ENCODE data around the gene SLC27A3.
"Not testable (repeated sequence)": the region's sequence is repeated elsewhere in the genome, so short reads cannot be mapped to it uniquely, and the experiment has no call there.

SLC27A3 gene

DNA sequence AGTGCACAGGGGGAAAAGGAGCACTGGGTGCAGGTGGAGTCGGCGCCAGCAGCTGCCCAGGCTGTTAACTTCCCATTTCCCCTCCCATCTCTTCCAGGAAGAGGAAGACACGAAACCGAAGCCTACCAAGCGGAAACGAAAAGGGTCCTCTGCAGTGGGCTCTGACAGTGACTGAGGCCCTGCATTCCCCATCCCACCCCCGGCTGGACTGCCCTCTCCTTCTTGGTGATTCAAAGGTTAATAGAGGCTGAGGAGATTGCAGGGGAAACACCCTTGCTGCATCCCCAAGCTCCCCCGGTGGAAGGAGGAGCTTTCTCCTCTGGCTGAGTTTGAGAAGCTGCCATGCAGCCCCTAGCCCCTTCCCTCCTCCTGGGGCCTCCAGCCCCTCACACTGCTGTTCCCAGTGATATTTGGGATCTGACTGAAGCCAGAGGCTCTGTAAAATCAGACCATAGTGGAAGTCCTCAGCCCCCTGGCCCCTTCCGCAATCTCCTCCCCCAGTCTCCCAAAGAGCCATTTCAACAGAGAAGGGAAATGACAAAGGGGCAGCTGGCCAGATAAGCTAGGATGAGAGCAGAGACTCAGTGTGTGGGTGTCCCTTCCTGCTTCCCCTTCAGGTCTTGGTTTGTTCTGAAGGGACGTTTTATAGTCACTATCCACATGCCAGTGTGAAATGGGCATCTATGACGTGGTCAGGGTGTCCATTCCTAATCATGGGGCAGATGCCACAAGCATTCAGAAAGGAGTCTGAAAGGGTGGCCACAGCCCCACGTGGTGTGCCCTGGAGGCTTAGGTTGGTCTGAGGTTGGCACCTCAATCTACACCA lies 1.9 kb upstream of the SLC27A3 start:
- Mint-ChIP-seq H3K27me3 (no peaks in the 10 kb centered on the region), H3K27ac (no peak overlapping the region), H3K4me1 (peaks cover 47% of the 10 kb centered on the region), H3K4me3 (no peak overlapping the region), H3K9me3 (no peaks in the 10 kb centered on the region)
- ATAC-seq = no peak
- DNase-seq = no peak

DNA sequence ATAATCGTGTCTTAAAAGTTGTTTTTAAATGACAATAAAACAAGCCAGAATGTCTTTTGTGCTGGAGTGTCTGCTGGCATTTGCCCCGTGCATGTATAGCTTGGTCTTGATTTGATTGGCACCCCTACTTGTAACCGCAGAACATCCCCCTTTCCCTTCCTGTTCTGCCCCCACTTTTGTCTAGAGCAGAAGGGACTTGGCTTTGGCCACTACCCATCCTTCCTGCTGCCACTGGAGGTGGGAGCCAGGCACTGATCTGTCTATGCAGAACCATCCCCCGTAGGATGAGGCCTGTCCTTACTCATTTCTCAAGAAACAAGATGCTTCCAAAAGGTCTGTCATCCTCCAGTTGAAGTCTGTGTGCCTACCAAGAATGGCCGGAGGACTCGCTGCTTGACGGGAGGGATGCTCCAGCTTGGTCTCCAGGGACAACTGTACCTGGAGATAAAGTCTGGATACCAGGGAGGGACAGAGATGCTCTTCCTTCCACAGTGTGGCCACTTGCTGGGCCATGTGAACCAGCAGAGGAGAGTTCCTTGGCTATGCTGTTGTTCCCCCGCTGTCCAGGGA lies 1.1 kb upstream of the SLC27A3 start:
- Mint-ChIP-seq H3K4me3 (no peak overlapping the region), H3K27me3 (no peaks in the 10 kb centered on the region), H3K9me3 (no peaks in the 10 kb centered on the region), H3K27ac (no peak overlapping the region), H3K4me1 (peaks cover 47% of the 10 kb centered on the region)
- ATAC-seq (no peak), DNase-seq (no peak)

DNA sequence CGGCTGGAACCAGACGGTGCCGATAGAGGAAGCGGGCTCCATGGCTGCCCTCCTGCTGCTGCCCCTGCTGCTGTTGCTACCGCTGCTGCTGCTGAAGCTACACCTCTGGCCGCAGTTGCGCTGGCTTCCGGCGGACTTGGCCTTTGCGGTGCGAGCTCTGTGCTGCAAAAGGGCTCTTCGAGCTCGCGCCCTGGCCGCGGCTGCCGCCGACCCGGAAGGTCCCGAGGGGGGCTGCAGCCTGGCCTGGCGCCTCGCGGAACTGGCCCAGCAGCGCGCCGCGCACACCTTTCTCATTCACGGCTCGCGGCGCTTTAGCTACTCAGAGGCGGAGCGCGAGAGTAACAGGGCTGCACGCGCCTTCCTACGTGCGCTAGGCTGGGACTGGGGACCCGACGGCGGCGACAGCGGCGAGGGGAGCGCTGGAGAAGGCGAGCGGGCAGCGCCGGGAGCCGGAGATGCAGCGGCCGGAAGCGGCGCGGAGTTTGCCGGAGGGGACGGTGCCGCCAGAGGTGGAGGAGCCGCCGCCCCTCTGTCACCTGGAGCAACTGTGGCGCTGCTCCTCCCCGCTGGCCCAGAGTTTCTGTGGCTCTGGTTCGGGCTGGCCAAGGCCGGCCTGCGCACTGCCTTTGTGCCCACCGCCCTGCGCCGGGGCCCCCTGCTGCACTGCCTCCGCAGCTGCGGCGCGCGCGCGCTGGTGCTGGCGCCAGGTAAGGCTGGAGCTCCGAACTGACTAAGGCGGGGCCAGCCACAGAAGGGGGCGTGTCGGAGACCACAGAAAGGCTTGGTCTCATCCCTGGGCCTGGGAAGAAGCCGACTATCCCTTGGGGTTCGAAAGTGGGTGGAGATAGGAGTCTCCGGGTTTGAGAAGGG lies 486 bp downstream of the SLC27A3 start:
- ATAC-seq (peak; percentile 79), DNase-seq (peak; percentile 68 to 73)
- peaks cover 47% of the 10 kb centered on the region for H3K4me1 Mint-ChIP-seq
- no peaks in the 10 kb centered on the region for H3K27me3 Mint-ChIP-seq
- peak overlapping the region; percentile 80 to 86 for H3K4me3 Mint-ChIP-seq
- H3K27ac Mint-ChIP-seq = no peak overlapping the region
- no peaks in the 10 kb centered on the region for H3K9me3 Mint-ChIP-seq

DNA sequence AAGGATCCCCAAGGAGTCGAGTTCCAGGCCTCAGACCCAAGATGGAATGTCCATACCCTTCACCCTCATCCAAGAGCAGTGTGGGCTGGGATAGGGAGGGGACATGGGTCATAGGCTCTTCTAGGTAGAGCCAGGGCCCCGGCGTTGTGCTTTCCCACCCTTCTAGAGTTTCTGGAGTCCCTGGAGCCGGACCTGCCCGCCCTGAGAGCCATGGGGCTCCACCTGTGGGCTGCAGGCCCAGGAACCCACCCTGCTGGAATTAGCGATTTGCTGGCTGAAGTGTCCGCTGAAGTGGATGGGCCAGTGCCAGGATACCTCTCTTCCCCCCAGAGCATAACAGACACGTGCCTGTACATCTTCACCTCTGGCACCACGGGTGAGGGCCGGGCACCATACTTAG lies 1.1 kb downstream of the SLC27A3 start:
- Mint-ChIP-seq H3K27ac (peak overlapping the region; percentile 11 to 95), H3K4me1 (peaks cover 47% of the 10 kb centered on the region), H3K27me3 (no peaks in the 10 kb centered on the region), H3K9me3 (no peaks in the 10 kb centered on the region), H3K4me3 (peak overlapping the region; percentile 80 to 86)
- DNase-seq = no peak
- ATAC-seq = no peak

DNA sequence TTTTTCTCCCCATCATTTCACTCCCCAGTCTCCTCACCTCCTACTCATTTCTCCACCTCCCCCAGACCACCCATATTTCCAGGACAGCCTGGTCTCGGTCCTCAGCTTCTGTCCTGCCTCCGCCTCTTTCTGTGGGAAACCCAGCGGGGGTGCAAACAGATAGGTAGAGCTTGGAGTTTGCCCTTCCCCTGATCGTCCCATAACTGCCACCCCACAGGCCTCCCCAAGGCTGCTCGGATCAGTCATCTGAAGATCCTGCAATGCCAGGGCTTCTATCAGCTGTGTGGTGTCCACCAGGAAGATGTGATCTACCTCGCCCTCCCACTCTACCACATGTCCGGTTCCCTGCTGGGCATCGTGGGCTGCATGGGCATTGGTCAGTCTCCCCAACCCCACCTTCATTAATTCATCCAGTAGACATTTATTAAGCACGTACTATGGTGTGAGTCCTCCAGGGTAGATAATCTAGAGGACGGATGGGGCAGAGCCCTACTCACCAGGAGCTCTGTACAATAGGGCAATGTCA lies 1.7 kb downstream of the SLC27A3 start:
- peaks cover 47% of the 10 kb centered on the region for H3K4me1 Mint-ChIP-seq
- H3K27me3 Mint-ChIP-seq = no peaks in the 10 kb centered on the region
- ATAC-seq = no peak
- peak overlapping the region; percentile 11 to 95 for H3K27ac Mint-ChIP-seq
- DNase-seq = no peak
- peak overlapping the region; percentile 36 to 55 for H3K4me3 Mint-ChIP-seq
- H3K9me3 Mint-ChIP-seq = no peaks in the 10 kb centered on the region

DNA sequence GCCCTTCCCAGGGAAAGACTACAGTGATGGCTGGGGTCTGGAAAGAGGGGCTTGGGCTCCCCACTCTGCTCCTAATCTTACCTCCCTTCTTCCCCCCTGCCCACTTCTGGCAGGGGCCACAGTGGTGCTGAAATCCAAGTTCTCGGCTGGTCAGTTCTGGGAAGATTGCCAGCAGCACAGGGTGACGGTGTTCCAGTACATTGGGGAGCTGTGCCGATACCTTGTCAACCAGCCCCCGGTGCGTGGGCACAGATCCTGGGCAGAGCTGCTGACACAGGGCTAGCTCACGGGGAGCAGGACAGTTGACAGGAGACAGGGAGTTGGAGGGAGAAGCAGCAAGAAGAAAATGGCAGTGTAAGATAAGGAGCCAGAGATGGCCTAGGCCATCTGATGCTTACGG lies 2.4 kb downstream of the SLC27A3 start:
- peak overlapping the region in 1 of 2 donors; percentile 69 for H3K27ac Mint-ChIP-seq

DNA sequence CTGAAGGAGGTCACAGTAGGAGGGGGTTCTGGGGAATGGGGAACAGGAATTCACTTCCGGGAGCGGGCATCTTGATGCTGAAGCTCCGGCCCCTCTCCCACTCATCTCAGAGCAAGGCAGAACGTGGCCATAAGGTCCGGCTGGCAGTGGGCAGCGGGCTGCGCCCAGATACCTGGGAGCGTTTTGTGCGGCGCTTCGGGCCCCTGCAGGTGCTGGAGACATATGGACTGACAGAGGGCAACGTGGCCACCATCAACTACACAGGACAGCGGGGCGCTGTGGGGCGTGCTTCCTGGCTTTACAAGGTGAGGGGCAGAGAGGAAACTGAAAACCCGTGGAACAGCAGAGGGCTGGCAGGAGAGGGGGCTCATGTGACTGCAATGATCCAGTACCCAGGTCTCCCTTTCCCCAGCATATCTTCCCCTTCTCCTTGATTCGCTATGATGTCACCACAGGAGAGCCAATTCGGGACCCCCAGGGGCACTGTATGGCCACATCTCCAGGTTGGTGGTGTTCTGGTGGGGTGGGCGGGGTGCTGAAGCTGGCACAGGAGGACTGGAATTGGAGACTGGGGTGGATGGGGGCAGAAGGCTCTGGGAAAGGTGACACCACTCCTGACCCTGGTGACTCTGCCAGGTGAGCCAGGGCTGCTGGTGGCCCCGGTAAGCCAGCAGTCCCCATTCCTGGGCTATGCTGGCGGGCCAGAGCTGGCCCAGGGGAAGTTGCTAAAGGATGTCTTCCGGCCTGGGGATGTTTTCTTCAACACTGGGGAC lies 3.0 kb downstream of the SLC27A3 start:
- H3K27ac Mint-ChIP-seq = peak overlapping the region in 1 of 2 donors; percentile 69
- no peak for DNase-seq
- H3K27me3 Mint-ChIP-seq = no peaks in the 10 kb centered on the region
- peaks cover 50% of the 10 kb centered on the region for H3K4me1 Mint-ChIP-seq
- no peak for ATAC-seq
- H3K4me3 Mint-ChIP-seq = no peak overlapping the region
- no peaks in the 10 kb centered on the region for H3K9me3 Mint-ChIP-seq

More for the DNA sequence above, 2.4 kb downstream of the SLC27A3 start:
- Mint-ChIP-seq H3K4me3 (no peak overlapping the region), H3K4me1 (peaks cover 52% of the 10 kb centered on the region), H3K9me3 (no peaks in the 10 kb centered on the region), H3K27me3 (no peaks in the 10 kb centered on the region)
- DNase-seq = no peak
- no peak for ATAC-seq

DNA sequence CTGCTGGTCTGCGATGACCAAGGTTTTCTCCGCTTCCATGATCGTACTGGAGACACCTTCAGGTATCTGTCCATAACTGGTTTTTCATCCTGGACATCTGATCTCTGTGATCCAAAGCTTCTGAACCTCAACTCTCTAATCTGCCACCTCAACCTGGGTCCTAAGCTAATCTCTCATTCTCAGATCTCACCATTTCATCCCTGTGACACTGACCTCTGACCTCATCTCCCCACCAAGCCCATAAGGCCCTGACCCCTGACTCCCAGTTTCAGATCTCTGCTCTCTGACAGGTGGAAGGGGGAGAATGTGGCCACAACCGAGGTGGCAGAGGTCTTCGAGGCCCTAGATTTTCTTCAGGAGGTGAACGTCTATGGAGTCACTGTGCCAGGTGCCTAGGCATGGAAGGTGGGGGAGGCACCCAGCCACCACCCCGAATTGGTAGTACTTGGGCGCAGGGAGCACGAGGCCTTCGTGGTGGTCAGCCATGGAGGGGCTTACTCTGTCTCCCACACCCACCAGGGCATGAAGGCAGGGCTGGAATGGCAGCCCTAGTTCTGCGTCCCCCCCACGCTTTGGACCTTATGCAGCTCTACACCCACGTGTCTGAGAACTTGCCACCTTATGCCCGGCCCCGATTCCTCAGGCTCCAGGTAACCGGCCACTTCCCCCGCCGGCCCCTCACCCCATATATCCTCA lies 3.8 kb downstream of the SLC27A3 start:
- DNase-seq (no peak), ATAC-seq (no peak)
- Mint-ChIP-seq H3K27me3 (no peaks in the 10 kb centered on the region), H3K4me1 (peaks cover 48% of the 10 kb centered on the region), H3K4me3 (no peak overlapping the region), H3K9me3 (no peaks in the 10 kb centered on the region), H3K27ac (peak overlapping the region in 1 of 2 donors; percentile 39)

DNA sequence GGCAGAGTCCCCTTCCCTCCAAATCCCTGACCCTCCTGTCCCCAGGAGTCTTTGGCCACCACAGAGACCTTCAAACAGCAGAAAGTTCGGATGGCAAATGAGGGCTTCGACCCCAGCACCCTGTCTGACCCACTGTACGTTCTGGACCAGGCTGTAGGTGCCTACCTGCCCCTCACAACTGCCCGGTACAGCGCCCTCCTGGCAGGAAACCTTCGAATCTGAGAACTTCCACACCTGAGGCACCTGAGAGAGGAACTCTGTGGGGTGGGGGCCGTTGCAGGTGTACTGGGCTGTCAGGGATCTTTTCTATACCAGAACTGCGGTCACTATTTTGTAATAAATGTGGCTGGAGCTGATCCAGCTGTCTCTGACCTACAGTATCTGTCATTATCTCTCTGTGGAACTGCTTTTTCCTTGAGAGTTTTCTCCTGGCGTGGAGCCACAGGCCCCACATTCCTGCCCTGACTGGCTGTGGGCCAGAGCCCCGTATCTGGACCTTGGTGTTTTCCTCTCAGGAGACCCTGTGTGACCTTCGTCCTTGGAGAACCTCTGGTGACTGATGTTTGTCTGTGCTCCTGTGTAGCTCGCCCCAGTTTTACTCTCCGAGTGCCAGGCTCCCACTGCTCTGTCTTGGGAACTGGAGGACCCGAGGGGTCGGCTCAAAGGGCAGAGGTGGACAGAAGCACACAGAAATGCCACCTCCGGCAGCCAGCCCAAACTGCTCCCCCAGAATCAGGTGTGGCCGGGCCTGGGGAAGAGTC lies 4.8 kb downstream of the SLC27A3 start:
- H3K27ac Mint-ChIP-seq = peak overlapping the region in 1 of 2 donors; percentile 92
- no peaks in the 10 kb centered on the region for H3K9me3 Mint-ChIP-seq
- H3K4me3 Mint-ChIP-seq = no peak overlapping the region
- H3K27me3 Mint-ChIP-seq = no peaks in the 10 kb centered on the region
- ATAC-seq (no peak), DNase-seq (no peak)
- H3K4me1 Mint-ChIP-seq = peaks cover 41% of the 10 kb centered on the region

DNA sequence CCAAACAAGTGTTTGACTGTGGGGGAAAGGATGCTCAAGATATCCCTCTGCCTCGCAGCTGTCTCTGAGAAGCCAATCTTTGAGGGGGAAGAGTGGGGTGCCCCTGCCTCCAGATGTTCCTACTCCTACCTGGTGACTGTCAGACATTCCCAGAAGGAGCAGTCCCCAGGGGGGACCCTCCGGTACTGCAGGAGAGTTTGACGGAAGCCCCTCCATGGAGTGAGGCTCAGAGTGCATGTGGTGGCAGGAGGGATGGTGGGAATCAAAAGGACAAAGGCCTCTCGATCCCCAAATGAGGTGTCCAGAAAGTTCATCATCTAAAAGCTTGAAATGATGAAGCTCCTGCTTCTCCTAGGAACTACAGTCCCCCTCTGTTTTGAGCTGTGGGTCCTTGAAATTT lies 5.3 kb downstream of the SLC27A3 start:
- Mint-ChIP-seq H3K4me3 (no peak overlapping the region), H3K9me3 (no peaks in the 10 kb centered on the region), H3K27me3 (no peaks in the 10 kb centered on the region), H3K27ac (peak overlapping the region in 1 of 2 donors; percentile 55), H3K4me1 (peaks cover 39% of the 10 kb centered on the region)
- ATAC-seq (no peak), DNase-seq (no peak)

DNA sequence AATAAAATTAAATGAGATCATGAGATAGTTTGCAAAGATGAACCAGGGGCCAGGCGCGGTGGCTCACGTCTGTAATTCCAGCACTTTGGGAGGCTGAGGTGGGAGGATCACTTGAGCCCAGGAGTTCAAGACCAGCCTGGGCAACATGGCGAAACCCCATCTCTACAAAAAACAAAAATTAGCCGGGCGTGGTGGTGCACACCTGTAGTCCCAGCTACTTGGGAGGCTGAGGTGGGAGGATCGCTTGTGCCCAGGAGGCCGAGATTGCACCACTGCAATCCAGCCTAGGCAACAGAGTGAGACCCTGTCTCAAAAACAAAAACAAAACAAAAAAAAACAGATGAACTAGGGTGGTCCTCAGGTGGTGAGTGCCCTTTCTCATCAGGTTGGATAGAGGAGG lies 7.4 kb downstream of the SLC27A3 start:
- Mint-ChIP-seq H3K4me1 (peaks cover 22% of the 10 kb centered on the region), H3K4me3 (peak overlapping the region; percentile 95 to 96), H3K27ac (peak overlapping the region in 1 of 2 donors; percentile 71)
- not testable (repeated sequence) for H3K9me3 Mint-ChIP-seq, H3K27me3 Mint-ChIP-seq, ATAC-seq, DNase-seq

DNA sequence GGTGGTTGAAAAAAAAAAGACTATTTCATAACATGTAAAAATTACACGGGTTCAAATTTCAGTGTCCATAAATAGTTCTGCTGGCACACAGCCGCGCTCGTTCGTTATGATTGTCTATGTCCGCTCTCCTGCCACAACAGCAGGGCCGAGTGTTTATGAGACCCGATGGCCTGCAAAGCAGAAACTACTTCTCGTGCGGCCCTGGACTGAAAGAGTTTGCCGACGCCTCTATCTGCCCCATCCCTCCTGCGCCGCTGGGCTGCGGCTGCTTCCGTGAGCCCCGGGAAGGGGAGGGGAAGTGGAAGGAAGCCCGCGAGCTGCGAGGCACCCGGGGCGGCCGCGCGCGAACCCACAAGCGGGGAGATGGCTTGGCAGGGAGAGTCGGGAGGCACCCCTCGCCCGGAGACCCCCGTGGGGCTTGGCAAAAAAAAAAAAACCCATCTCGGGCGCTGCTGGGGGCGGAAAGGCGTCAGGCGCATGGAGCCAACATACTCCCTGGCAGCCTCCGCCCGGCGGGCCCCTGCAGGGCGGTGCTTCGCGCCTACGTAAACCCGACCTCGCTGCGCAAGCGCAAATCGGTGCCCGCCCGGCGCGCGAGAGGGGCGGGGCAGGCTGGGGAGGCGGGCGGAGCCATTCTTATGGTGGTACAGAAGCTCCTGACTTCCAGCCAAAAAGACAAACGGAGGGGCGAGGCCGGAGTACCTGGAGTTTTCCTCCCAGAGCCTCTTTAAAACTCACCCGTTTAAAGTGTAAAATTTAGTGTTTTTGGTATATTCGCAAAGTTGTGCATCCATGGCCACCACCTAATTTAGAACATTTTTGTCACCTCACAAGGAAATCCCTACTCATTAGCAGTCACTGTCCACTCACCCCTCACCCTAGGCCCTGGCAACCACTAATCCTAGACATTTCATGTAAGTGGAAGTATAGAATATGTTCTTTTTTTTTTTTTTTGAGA lies 8.3 kb downstream of the SLC27A3 start:
- peak overlapping the region; percentile 94 to 95 for H3K27ac Mint-ChIP-seq
- DNase-seq (peak; percentile 91 to 93), ATAC-seq (peak; percentile 97)
- peaks cover 27% of the 10 kb centered on the region for H3K4me1 Mint-ChIP-seq
- H3K4me3 Mint-ChIP-seq = peak overlapping the region; percentile 95 to 96
- peaks cover 8% of the 10 kb centered on the region for H3K27me3 Mint-ChIP-seq
- H3K9me3 Mint-ChIP-seq = no peaks in the 10 kb centered on the region

Measured in stimulated activated naive CD8-positive, alpha-beta T cell treated with anti-CD3 and anti-CD28 coated beads, Interleukin-15, amount 100 ng/mL, for 72 hours (primary cell).